ENCODE results near the gene INO80C.

INO80C gene

DNA sequence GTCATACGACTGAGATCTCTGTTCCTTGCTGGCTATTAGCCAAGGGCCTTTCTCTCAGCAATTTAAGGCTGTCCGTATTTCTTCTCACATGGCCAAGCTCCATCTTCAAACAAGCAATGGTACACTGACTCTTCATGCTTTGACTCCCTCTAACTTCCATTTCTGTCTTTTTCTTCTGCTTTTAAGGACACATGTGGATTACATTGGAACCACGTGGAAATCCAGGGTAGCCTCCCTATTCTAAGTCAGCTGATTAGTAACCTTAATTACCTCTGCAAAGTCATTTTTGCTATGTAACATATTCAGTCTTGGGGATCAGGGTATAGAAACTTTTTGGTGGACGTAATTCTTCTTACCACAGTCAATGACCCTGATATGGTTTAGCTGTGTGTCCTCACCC lies 79.2 kb downstream of the INO80C start:
- H3K27me3 Mint-ChIP-seq = no peaks in the 10 kb centered on the region
- DNase-seq (ENCODE audit: low spot score in 2 of 2) = no peak
- ATAC-seq (replicated peaks; ENCODE audit: extremely low read depth, poor library complexity, severe bottlenecking) = no peak
- H3K36me3 Mint-ChIP-seq (ENCODE audit: insufficient read depth) = no peaks in the 10 kb centered on the region
- H3K9me3 Mint-ChIP-seq = peaks cover 4% of the 10 kb centered on the region
- peaks cover 9% of the 10 kb centered on the region for H3K4me1 Mint-ChIP-seq
- H3K4me3 Mint-ChIP-seq = no peak overlapping the region
- H3K27ac Mint-ChIP-seq (ENCODE audit: low read depth) = no peak overlapping the region
